ENCODE data around the gene PTPRT.

Gene PTPRT

DNA sequence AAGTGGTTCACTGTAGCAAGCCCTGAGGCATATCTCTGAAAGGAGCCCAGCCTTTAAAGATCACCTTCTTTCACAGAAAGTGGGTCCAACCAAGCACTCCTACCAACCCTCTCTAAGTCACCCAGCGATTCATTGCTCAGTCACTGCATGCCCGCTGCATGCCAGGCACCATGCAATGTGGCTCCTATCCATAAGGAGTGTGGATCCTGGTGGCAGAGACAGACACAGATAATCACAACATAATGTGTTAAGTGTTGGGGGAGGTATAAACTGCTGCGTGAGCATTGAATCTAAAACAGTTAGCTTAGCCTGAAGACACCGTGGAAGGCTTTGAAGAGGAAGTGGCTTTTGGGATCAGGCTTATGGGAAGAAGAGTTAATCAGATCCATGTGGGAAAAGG is 659.5 kb downstream of the PTPRT start:
- DNase-seq = no peak

DNA sequence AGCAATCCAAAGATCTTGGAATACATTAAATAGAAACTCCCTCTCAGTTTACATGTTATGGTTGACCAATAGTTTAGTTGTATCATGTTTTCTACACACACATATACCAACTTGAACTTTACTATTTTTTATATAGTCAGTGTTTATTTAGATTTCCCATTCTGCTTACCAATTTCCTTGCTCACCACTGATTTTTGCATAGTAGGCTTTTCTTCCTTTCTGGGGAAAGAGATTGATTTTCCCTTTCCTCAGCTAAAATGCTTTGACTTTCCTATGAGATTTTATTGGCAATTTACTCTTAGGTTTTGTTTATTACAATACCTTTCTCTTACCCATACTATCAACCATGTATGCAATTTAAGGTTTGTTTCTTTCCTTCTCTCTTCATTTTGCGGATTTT is 665.6 kb downstream of the PTPRT start:
- DNase-seq = no peak

DNA sequence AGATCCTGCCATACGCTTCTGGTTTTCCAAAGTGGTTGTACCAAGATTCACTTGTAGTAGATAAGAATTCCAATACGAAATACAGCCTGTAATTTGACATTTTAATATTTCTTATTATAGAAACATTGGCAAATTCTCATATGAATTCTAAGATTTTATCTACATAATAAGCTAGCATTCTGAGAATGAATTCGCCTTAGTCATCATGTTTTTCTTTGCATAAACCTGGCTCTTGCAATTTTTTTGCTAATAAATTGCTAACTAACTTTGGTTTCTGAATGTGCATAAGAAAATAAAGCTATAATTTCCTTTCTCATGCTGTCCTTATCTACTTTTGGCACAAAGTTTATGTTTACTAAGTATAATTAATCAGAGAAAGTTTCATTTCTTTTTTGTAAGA is 673.0 kb downstream of the PTPRT start:
- no peak for DNase-seq

DNA sequence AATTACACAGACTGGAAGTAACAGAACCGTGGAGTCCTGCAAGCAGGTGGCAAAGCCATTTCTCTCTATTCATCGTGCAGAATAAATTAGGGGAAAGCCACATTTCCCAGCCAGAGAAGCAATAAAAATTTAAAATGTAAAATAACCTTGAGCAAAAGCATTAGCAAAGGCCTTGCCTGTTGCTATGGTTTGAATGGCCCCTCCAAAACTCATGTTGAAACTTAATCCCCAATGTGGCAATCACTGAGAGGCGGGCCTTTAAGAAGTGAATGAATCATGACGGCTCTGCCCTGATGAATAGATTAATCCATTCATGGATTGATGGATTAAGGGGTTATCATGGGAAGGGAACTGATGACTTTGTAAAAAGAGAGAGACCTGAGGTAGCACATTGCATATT is 679.0 kb downstream of the PTPRT start:
- no peak for DNase-seq

DNA sequence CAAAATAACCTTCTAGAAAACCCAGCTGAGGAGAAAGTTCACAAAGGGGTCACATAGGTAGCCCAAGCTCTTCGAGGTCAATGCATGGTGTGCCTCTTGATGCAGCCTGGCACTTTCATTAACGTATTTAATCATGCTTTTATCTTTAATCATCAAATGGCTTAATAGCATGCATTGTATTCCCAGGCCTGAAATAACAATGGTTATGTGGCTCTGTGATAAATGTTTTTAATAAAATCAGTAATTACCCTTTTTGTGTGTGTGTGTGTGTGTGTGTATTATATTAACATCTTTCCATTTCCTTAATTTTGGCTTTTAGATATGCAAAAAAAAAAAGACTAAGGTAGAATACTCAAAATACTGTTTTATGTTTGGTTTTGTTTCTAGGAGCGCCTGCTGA is 681.8 kb downstream of the PTPRT start:
- no peak for DNase-seq

DNA sequence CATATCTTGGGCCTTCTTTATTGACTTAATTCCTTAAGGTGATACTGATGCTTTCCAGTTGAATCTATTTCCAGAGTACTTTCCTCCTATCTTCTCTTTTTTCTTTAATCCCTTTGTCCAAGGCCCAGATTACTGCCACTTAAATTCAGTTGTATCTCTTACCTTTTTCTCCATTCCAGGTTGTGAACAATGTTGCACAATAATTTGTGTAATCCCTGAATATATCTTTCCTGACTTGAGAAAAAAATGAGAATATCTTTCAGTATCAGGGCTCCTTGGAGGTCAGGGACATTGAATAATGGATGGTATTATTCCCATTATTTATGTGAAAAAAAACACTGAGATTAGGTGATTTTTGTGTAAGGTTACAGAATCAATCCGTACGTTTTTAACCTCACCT is 683.3 kb downstream of the PTPRT start:
- no peak for DNase-seq

DNA sequence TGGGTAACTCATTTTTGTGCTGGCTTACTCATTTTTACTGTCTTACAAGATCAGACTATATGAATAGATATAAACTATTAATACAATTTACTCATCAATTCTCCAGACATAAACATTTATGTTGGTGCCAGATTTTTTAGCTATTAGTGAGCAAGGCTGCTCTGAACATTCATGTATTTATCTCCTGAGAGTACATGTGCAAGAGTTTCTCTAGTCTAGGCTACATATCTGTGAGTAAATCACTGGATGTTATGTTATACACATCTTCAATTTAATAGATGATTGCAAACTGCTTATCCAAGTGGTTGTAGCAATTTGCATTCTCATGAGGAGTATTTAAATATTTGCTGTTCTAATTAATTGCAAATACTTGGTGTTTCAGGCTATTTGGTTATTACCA is 687.1 kb downstream of the PTPRT start:
- no peak for DNase-seq

DNA sequence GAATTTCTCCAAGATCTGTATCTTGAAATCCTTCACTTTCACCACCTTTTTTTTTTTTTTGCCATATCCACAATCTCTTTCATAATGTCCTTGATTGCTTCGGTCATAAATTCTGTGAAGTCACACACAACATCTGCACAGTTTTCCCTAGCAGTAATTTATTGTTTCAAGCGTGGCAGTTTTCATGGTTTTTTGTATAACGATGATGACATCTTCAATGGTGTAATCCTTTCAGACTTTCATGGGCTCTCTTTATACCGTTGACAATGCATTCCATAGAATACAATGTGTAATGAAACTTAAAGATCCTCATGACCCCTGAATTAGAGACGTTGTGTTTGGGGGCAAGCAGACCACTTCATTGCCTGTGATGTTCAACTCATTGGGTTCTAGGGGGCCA is 693.1 kb downstream of the PTPRT start:
- no peak for DNase-seq

DNA sequence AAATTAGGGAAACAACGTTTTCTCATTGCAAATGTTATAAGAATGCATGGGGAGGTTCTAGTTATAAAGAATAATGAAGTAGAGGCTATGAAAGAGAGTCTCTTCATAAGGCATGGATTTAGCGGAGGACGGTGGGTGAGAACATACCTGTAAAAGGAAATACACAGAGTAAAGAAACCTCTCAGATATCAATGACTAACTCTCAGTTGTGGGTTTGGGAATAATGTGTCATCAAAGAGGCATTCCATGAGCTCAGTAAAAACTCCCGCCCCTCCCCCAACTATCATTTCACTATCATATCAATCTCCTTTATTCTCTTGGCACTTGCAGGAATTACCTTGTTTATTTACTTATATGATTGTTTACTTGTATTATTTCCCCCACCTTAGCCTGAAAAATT is 695.4 kb downstream of the PTPRT start:
- DNase-seq = no peak

DNA sequence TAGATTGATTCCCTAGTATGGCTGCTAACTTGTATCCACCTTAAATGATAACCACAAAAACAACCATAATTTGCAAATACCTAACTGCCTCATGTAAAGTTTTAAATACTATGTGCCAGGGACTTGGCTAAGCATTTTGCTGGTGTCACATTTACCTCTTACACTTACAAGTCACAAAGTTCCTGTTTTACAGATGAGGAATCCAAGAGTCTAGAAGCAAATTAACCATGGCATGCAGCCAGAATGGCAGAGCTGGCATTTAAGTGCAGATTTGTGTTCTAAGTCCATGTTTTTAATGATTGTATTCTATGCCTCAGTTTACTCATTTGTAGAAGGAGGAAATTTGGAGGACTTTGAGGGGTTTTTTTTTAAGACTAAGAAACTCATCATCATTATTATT is 696.7 kb downstream of the PTPRT start:
- no peak for DNase-seq

DNA sequence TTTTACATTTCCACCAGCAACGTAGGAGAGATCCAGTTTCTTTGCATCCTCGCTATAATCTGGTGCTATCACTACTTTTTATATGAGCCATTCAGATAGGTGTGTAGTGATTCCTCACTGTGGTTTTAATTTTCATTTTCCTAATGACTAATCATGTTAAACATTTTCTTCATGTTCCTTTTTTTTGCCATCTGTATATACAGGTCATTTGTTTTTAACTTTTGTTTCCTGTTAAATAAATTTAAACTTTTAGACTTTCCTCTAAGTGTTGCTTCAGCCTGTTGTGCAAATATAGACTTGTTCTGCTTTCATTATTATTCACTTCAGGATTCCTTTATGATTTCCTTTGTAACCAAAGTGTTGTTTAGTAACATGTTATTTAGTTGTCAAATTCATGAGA is 697.4 kb downstream of the PTPRT start:
- no peak for DNase-seq

DNA sequence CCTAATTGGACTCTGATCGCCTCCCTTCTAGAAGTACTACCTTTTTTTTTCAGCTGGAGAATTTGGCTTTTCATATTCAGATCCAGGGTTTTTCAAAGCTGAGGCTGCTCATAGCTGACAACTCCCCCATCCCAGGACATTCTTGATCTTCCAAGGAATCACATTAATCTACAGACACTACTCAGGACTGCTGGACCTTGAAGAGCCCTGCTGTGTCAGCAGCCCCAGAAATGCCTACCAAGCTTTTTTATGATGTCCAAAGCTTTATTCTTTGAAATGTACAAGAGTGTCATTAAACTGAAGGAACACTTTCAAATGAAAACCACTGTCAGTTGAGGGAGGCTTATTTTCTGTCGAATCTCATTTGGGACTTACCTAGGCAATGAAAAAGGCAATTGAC is 704.1 kb downstream of the PTPRT start:
- DNase-seq = no peak

DNA sequence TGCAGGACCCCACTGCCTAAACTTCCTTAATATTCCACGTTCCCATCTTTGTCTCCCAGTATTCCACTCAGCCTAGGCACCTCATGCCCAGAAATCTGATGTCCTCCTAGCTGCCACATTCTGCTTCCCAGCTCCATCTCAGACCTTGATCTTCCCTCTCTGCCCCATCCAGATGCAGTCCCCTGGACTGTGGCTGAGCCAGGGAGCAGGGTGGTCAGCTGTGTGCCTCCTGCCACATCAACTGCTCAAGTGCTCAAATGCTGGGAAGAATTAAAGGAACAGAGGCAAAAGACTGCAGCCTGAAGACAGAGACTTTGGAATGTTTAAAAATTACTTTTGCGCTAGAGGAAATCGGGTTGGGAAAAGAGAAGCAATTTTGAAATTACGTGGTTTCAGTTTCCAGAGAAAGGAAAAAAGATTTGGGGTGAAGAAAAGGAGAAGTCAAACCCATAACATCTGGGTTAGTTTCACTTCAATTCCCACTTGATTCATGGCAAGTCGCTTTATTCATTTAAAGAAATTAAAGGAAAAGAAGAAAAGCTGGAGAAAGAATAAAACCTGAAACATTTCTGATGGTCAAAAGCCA is 704.8 kb downstream of the PTPRT start:
- no peak for DNase-seq

DNA sequence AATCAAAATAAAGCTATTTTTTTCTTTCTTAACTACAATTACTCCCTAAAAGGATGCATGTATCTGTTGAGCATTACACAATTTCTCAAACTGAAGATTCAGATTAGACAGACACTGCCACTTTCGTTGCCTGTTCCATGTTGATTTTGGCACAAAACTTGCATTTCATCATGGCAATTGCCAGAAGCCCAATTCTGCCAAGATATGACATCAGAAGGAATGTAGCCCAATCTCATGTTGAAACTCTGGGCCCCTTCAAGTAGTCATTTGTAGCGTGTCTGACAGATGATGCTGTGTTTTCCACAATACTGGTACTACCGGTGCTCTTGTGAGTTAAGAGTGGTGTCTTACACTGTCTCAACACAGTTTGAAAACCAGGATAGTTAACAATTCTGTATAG is 705.4 kb downstream of the PTPRT start:
- no peak for DNase-seq

DNA sequence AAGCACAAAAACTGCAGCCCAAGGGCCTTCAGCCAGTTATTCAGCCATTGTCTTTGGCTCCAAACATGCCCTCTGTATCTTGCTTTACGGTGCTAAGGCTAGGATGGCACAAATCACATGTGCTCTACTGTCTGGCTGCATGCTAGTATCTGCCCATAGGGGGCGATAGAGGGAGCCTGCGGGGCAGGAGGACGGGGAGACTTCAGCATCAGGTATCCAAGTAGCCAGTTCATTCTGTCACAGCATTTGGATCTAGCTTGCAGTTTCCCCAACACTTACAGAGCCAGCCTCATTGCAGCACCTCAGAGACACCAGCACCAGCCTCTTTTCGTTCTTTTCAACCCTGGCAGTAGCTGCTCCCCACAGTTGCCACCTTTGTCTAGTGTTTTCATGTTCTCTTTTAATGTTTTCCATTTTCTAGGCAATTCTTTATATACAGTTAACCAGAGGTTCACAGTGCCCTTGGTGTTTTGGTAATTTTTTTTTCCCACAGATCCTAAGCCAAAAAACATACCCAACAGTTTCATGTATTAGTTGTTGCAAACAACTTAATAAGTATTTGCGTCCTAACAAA is 705.9 kb downstream of the PTPRT start:
- DNase-seq = no peak

DNA sequence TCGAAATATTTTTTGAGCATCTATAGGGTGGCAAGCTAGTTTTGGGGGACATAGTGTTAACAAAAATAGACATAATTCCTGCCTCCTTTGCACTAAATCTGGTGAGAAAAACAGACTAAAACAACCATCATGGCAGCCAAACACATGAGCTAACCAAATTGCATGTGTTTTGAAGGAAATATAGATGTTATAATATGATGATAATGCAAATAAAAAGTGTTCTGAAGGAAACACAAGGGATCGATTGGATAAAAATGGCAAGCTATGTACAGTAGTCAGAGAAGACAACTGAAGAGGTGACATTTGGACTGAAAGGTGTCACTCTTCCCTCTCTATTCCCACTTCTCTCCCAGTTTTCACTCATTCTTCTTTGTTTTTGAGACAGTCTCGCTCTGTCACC is 706.9 kb downstream of the PTPRT start:
- no peak for DNase-seq

DNA sequence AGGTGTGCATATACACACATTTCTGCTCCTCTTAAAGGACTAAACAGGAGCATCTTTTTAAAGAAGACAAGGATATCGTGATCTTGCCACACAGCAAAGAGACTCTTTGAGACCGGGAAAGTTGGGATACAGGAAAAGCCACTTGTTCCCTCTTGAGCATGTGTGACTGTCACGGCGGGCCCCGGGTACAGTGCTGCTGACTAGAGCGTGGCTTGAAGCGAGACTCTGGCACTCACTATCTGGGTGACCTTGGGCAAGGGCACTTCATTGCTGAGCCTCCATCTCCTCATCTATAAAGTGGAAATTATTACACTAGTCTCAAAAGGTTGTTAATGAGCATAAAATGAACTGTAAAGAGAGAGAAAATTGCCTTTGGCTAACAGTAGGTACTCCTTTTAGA is 713.9 kb downstream of the PTPRT start:
- no peak for DNase-seq

DNA sequence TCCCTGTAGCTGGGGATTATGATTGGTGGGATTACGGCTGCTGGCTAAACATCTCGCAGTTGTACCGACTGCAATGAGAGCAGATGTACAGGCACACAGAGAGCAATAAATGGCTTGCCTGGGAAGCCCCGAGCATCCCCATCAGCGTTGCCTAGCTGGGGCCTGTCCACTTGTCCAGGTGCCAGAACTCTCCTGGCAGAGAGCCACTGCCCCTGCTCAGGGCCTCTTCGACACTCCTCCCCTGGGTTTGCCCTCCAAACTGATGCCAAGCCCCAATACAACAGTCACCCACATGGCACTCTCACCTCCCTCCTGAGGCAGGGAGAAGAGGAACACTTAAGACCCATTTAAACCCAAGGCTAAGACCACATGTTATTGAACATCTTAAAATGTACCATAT is 715.1 kb downstream of the PTPRT start:
- DNase-seq = no peak

DNA sequence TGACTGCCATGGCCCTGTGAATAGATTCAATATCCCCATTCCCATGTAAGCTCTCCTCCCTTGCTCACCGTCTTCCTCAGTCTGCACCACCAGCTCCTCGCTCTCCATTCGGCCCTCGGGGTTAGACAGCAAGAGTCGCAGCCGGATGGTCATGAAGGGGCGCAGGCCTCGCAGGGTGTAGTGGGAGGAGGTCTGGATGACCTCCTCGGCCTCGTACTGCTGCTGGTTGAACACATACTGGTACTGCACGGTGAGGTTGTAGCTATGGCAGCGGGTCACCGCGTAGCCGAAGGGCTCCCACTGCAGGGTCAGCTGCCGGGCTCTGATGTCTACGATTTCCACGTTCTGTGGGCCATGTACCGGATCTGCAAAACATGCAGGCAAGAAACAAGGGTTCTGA is 717.5 kb downstream of the PTPRT start:
- DNase-seq = no peak

DNA sequence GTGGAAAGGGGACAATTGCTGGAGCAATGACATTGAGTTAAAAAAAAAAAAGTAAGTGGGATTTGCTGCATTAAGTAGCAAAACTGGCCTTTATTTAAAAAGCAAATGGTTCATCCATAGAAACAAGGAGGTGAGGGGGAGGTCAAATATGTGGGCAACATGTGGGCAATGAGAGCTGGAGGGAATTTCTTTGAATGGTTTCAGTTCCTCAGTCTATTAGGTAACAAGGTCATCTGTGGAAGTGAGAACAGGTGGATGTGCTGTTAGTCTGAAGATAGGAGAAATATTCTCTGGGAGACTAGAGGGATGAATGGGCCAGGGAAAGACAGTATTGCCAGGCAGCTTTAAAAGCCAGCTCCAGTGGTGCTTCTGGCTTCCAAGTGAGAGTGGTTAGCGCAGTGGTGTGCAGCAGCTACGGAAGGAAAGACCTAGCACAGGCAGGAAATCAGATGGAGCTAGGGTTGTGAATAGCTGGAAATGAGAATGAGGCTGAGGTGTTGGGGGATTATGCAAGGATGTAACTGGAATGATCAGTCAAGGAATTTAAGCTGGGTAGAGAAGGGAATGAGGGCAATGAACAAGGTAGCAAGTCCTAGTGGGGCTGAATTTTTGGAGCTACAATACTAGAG is 727.6 kb downstream of the PTPRT start:
- no peak for DNase-seq

DNA sequence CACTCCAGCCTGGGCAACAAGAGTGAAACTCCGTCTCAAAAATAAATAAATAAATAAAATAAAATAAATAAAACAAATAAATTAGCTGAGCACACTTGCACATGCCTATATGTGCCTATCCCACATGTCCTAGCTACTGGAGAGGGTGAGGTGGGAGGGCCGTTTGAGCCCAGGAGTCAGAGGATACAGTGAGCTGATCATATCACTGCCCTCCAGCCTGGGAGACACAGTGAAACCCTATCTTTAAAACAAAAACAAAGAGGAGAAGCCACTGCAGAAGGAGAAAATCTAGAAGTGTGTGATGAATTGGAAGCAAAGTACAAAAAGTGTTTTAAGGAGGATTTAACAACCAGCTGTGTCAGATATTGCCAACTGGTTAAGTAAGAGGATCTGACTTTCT is 728.4 kb downstream of the PTPRT start:
- DNase-seq = no peak

DNA sequence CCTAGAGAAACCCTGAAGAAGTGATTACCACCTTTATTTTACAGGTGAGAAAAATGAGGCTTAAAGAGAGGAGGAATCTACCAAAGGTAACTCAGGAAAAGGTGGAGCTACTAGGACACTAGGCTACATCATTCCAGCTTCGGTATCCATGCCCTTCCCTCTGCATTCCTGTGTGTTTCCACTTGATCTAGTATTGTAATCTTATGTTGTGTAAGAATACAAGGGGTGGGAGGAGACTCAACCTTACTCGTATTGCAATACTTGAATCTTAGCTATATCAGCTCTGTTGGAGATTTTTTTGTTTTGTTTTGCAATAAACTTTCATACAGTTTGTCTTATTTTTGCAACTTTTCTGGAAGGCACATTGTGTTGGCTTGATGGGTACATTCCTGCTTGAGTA is 742.4 kb downstream of the PTPRT start:
- DNase-seq = no peak

DNA sequence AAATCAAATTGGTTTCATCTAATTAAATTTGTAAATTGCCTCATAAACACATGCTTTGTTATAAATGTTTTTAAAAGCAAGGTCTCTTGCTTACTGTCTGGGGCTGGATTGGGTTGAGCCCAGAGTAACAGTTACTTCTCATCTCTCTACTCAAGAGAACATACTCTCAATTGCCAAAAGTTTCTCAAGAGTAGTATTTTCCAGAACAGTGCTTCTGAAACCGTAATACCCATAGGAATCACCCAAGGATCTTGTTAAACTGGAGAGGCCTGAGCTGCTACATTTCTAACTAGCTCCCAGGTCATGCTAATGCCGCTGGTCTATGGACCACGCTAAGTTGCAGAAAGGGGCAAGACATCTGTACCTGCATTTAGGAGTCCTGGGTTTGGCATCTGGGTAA is 744.9 kb downstream of the PTPRT start:
- no peak for DNase-seq

DNA sequence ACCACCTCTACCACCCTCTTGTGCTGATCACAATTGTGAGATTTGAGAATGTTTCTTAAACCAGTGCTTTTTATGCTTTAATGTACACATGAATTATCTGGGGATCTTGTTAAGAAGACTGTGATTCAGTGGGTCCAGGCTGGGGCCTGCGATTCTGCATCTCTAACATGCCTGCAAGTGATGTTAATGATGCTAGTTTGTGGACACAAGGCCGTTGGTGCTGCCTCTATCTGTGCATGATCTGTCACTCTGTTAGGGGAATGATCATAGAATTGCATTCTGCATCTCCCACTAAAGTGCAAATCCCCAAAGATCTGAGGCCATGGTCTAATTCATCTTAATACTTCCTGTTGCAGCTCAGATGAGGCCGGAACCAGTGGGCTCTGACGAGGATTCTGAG is 746.5 kb downstream of the PTPRT start:
- no peak for DNase-seq

DNA sequence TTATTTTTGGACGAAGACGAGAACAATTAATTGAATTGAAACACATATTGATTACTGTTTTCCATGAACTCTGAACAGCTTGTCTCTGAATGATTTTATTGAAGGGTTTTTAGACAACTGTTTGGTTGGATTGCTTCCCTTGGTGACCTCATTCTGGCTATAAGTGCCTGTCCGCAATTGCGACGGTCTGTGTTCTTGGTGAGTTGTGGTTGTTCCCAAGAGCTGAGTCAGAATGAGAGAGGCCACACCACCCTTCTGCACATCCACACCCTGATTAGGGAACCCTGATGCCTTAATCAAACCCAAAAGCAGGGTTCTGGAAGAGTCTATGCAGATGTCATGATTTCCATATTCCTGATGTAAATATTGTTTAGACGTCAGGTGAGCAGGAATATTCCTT is 747.0 kb downstream of the PTPRT start:
- no peak for DNase-seq
